Neural cell (in vitro differentiated cells): ENCODE data around the gene NPM3. TPM values are rescaled to one million over a fixed set of nuclear protein-coding genes. Genes with fewer than 3 reads are reported as not detected.

Experiments used
- H2AFZ ChIP-seq: fragments of 200-600, 300-800 bp; sonication (generic), shearing (Covaris generic); 2 replicates; pipeline ENCODE4 v1.6.0; 2014; ENCODE audit warnings: low read depth, mild to moderate bottlenecking, antibody characterized with exemption, low read length, moderate library complexity
- H3F3A ChIP-seq: fragments of 200-600 bp; shearing (Covaris generic); 2 replicates; pipeline ENCODE4 v1.6.1; 2016; ENCODE audit warnings: mild to moderate bottlenecking, moderate library complexity, mixed read lengths, antibody characterized with exemption, low read length; ENCODE audit not compliant: insufficient read depth, poor library complexity, severe bottlenecking
- H3K27ac ChIP-seq: fragments of 200-600, 300-800 bp; sonication (generic), shearing (Covaris generic); 2 replicates; pipeline ENCODE4 v1.5.1; 2014; ENCODE audit warnings: mild to moderate bottlenecking, low read length, moderate library complexity
- H3K27me3 ChIP-seq: fragments of 300-800, 200-600 bp; sonication (generic), shearing (Covaris generic); 2 replicates; pipeline ENCODE4 v1.6.0; 2014; ENCODE audit warnings: mild to moderate bottlenecking, low read depth, low read length, moderate library complexity; ENCODE audit not compliant: insufficient read depth
- H3K36me3 ChIP-seq: fragments of 300-800, 200-600 bp; sonication (generic), shearing (Covaris generic); 2 replicates; pipeline ENCODE4 v1.5.1; 2014; ENCODE audit warnings: mild to moderate bottlenecking, antibody characterized with exemption, low read length, moderate library complexity; ENCODE audit not compliant: insufficient read depth
- H3K4me2 ChIP-seq: fragments of 300-800, 200-600 bp; sonication (generic), shearing (Covaris generic); 2 replicates; pipeline ENCODE4 v1.6.0; 2014; ENCODE audit warnings: mild to moderate bottlenecking, low read length
- H3K4me3 ChIP-seq: fragments of 300-800, 200-600 bp; sonication (generic), shearing (Covaris generic); 2 replicates; pipeline ENCODE4 v1.5.1; 2014; ENCODE audit warnings: mild to moderate bottlenecking, low read length, moderate library complexity
- H3K79me2 ChIP-seq: fragments of 200-600 bp; shearing (Covaris generic); replicated peaks from 2 replicates; pipeline ENCODE4 v1.6.0; 2014; ENCODE audit warnings: mild to moderate bottlenecking, low read length, moderate library complexity; ENCODE audit not compliant: insufficient read depth
- H3K9ac ChIP-seq: fragments of 300-800, 200-600 bp; sonication (generic), shearing (Covaris generic); 2 replicates; pipeline ENCODE4 v1.6.1; 2016; ENCODE audit warnings: mild to moderate bottlenecking, low read length, mixed read lengths
- H3K9me2 ChIP-seq: fragments of 200-600 bp; shearing (Covaris generic); 2 replicates; pipeline ENCODE4 v1.6.1; 2016; ENCODE audit warnings: mild to moderate bottlenecking, low read length, mixed read lengths; ENCODE audit not compliant: insufficient read depth
- H3K9me3 ChIP-seq: fragments of 200-600, 300-800 bp; sonication (generic), shearing (Covaris generic); 2 replicates; pipeline ENCODE4 v1.6.1; 2016; ENCODE audit warnings: mild to moderate bottlenecking, mixed run types, low read length, moderate library complexity, mixed read lengths
- H4K20me1 ChIP-seq: fragments of 200-600 bp; shearing (Covaris generic); 2 replicates; pipeline ENCODE4 v1.6.1; 2016; ENCODE audit warnings: mild to moderate bottlenecking, mixed run types; ENCODE audit not compliant: insufficient read depth
- EP300 ChIP-seq: fragments of 450-650 bp; conservative IDR thresholded peaks from 2 replicates; pipeline ENCODE4 v1.6.1; 2014; ENCODE audit warnings: antibody characterized with exemption, mild to moderate bottlenecking, moderate library complexity; ENCODE audit not compliant: poor library complexity, severe bottlenecking
- EZH2 ChIP-seq: fragments of 200-600, 300-800 bp; shearing (Covaris generic), sonication (generic); IDR thresholded peaks from 2 replicates; pipeline ENCODE4 v1.6.1; 2014; ENCODE audit warnings: antibody characterized with exemption, low read length, borderline replicate concordance, mild to moderate bottlenecking; ENCODE audit not compliant: insufficient read depth, poor library complexity, severe bottlenecking
- MXI1 ChIP-seq: fragments of 450-650 bp; conservative IDR thresholded peaks from 2 replicates; pipeline ENCODE4 v1.6.1; 2014; ENCODE audit warnings: antibody characterized with exemption, mild to moderate bottlenecking; ENCODE audit not compliant: poor library complexity, severe bottlenecking
- POLR2AphosphoS5 ChIP-seq: IDR thresholded peaks from 2 replicates; pipeline ENCODE4 v1.6.1; 2012
- RAD21 ChIP-seq: fragments of 450-650 bp; conservative IDR thresholded peaks from 2 replicates; pipeline ENCODE4 v1.6.1; 2014; ENCODE audit warnings: antibody characterized with exemption, mild to moderate bottlenecking, moderate library complexity
- SMC3 ChIP-seq: fragments of 450-650 bp; conservative IDR thresholded peaks from 2 replicates; pipeline ENCODE4 v1.6.1; 2014; ENCODE audit warnings: antibody characterized with exemption, mild to moderate bottlenecking, moderate library complexity; ENCODE audit not compliant: poor library complexity
- TAF1 ChIP-seq: IDR thresholded peaks from 2 replicates; pipeline ENCODE4 v1.6.1; 2012; ENCODE audit warnings: low read depth
- polyA plus RNA-seq: library from polyadenylated mRNA; depleted of rRNA; stranded (reverse); fragments of >200 nt; gene quantifications from 2 replicates; pipeline ENCODE4 v1.2.3, GENCODE V29; 2014
- TF ChIP-seq, protein P1 (sequence below): fragments of 450-650 bp; IDR thresholded peaks from 2 replicates; pipeline ENCODE4 v1.5.1; 2014; ENCODE audit warnings: antibody characterized with exemption, mild to moderate bottlenecking, moderate library complexity; ENCODE audit not compliant: poor library complexity, severe bottlenecking
- TF ChIP-seq, protein P2 (sequence below): IDR thresholded peaks from 2 replicates; pipeline ENCODE4 v1.6.1; 2012; ENCODE audit warnings: borderline replicate concordance

NPM3 gene
- polyA plus RNA-seq, 1 donor from 2014 or later, result 53.0 TPM

DNA sequence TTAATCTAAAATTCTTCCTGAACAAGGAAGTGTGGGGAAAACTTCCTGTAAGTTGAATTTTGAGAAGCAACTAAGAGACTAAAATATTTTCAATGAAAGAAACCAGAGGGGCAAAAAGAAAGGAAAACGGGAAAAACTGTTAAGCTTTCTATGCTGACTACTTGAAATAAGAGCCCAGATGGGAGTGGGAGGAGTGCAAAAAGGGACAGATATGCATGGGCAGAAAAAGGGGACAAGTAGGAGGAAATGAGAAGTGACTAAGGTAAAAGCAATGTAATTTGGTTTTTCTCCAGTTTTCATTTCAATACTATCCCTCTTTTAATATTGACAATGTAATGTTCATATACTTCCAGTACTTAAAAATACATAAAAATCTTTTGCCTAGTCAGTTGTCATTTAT lies 23.9 kb upstream of the NPM3 start:
- H3K9ac ChIP-seq, result no peak overlapping the region
- H3K27ac ChIP-seq, result no peak overlapping the region
- no peaks in the 10 kb centered on the region for H3K9me3 ChIP-seq
- no peaks in the 10 kb centered on the region for H3K27me3 ChIP-seq
- TF ChIP-seq SMC3, result no peak
- TF ChIP-seq MXI1, result no peak
- TF ChIP-seq, protein P1, sequence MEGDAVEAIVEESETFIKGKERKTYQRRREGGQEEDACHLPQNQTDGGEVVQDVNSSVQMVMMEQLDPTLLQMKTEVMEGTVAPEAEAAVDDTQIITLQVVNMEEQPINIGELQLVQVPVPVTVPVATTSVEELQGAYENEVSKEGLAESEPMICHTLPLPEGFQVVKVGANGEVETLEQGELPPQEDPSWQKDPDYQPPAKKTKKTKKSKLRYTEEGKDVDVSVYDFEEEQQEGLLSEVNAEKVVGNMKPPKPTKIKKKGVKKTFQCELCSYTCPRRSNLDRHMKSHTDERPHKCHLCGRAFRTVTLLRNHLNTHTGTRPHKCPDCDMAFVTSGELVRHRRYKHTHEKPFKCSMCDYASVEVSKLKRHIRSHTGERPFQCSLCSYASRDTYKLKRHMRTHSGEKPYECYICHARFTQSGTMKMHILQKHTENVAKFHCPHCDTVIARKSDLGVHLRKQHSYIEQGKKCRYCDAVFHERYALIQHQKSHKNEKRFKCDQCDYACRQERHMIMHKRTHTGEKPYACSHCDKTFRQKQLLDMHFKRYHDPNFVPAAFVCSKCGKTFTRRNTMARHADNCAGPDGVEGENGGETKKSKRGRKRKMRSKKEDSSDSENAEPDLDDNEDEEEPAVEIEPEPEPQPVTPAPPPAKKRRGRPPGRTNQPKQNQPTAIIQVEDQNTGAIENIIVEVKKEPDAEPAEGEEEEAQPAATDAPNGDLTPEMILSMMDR, result no peak
- no peak for TF ChIP-seq TAF1
- no peak for TF ChIP-seq EP300
- TF ChIP-seq EZH2, result no peak
- TF ChIP-seq, protein P2, sequence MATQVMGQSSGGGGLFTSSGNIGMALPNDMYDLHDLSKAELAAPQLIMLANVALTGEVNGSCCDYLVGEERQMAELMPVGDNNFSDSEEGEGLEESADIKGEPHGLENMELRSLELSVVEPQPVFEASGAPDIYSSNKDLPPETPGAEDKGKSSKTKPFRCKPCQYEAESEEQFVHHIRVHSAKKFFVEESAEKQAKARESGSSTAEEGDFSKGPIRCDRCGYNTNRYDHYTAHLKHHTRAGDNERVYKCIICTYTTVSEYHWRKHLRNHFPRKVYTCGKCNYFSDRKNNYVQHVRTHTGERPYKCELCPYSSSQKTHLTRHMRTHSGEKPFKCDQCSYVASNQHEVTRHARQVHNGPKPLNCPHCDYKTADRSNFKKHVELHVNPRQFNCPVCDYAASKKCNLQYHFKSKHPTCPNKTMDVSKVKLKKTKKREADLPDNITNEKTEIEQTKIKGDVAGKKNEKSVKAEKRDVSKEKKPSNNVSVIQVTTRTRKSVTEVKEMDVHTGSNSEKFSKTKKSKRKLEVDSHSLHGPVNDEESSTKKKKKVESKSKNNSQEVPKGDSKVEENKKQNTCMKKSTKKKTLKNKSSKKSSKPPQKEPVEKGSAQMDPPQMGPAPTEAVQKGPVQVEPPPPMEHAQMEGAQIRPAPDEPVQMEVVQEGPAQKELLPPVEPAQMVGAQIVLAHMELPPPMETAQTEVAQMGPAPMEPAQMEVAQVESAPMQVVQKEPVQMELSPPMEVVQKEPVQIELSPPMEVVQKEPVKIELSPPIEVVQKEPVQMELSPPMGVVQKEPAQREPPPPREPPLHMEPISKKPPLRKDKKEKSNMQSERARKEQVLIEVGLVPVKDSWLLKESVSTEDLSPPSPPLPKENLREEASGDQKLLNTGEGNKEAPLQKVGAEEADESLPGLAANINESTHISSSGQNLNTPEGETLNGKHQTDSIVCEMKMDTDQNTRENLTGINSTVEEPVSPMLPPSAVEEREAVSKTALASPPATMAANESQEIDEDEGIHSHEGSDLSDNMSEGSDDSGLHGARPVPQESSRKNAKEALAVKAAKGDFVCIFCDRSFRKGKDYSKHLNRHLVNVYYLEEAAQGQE, result no peak
- no peak for TF ChIP-seq POLR2AphosphoS5
- no peak for TF ChIP-seq RAD21
- no peaks in the 10 kb centered on the region for H3K9me2 ChIP-seq
- no peak overlapping the region for H2AFZ ChIP-seq
- no peaks in the 10 kb centered on the region for H3F3A ChIP-seq
- no peak overlapping the region for H3K4me2 ChIP-seq
- H3K79me2 ChIP-seq, result peaks cover 53% of the 10 kb centered on the region
- peaks cover 25% of the 10 kb centered on the region for H3K36me3 ChIP-seq
- H4K20me1 ChIP-seq, result peaks cover 46% of the 10 kb centered on the region
- H3K4me3 ChIP-seq, result no peak overlapping the region

DNA sequence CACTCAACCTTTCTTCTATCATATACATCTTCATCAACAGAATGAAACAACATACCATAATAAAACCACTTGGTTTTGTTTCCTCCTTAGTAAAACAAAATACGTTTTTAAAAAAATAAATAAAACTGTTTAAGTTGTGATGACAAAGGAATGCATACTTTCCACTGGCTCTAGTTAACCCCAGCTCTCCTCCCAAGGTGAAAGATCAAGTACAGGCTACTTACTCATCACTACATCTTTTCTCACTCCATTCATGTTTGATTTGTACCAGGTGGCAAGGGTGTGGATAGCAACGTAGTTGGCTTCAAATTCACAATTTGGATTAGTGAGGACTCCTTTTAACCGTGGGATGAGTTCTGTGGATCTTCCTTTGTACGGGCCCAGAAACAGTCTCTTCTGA lies 20.3 kb upstream of the NPM3 start:
- Histone ChIP-seq H3K9me2 (no peaks in the 10 kb centered on the region), H3K36me3 (peaks cover 15% of the 10 kb centered on the region), H3K4me2 (no peak overlapping the region), H3K4me3 (no peak overlapping the region), H4K20me1 (peaks cover 48% of the 10 kb centered on the region), H3K9ac (no peak overlapping the region), H2AFZ (no peak overlapping the region), H3K79me2 (peaks cover 51% of the 10 kb centered on the region), H3F3A (no peaks in the 10 kb centered on the region), H3K27ac (no peak overlapping the region), H3K27me3 (no peaks in the 10 kb centered on the region), H3K9me3 (no peaks in the 10 kb centered on the region)
- TF ChIP-seq SMC3 (no peak), TAF1 (no peak), EP300 (no peak), EZH2 (no peak), RAD21 (no peak)
- TF ChIP-seq, protein P2, result no peak
- TF ChIP-seq, protein P1, result no peak
